CD4-positive, alpha-beta T cell treated with Interleukin-2 at 100 ng/mL for 4 hours (primary cell): ENCODE data around the gene PAXIP1.
"Not testable (repeated sequence)": the region's sequence is repeated elsewhere in the genome, so short reads cannot be mapped to it uniquely, and the experiment has no call there.

Experiments
- DNase-seq: peaks from one replicate; pipeline ENCODE4 v3.0.0-alpha.2; 2020; ENCODE audit warnings: low spot score

The PAXIP1 gene

DNA sequence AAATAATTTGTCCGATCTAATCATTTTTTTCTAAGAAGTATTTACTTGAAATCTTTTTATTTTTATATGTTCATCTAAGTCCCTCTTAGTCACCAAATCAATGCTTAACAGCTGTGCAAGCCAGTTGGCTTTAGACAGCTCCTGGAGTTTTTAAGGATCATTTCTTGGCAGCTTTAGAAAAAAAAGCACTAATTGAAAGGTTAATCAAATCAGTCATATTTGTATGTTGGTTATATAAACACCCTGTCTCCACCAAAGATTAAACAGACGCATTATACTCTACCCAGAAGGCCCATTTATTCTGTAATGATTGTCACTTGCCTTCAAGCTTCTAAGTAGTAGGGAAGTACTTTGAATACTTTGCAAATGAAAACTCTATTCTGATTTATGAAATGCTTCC, 60.2 kb downstream of the PAXIP1 start:
- no peak for DNase-seq

DNA sequence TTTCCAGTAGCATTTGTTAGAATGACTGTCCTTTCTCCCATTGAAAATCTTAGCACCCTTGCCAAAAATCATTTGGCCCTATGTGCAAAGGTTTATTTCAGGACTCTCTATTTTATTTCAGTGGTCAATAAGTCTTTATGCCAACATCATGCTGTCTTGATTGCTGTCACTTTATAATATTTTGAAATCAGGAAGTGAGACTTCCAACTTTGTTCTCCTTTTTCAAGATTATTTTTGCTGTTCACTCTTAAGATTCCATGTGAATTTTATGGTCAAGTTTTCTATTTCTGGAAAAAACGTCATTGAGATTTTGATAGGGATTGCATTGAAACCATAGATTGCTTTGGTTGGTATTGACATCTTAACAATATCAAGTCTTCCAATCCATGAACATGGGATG, 65.1 kb downstream of the PAXIP1 start:
- no peak for DNase-seq

DNA sequence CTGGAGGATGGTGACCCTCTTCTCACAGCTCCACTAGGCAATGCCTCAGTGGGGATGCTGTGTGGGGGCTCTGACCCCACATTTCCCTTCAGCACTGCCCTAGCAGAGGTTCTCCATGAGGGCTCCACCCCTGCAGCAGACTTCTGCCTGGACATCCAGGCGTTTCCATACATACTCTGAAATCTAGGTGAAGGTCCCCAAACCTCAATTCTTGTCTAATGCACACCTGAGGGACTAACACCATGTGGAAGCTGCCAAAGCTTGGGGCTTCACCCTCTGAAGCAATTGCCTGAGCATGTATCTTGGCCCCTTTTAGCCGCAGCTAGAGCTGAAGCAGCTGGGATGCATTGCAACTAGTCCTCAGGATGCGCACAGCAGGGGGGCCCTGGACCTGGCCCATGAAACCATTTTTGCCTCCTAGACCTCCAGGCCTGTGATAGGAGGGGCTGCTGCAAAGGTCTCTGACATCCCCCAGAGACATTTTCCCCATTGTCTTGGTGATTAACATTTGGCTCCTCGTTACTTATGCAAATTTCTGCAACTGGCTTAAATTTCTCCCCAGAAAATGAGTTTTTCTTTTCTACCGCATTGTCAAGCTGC, 68.5 kb downstream of the PAXIP1 start:
- not testable (repeated sequence) for DNase-seq

DNA sequence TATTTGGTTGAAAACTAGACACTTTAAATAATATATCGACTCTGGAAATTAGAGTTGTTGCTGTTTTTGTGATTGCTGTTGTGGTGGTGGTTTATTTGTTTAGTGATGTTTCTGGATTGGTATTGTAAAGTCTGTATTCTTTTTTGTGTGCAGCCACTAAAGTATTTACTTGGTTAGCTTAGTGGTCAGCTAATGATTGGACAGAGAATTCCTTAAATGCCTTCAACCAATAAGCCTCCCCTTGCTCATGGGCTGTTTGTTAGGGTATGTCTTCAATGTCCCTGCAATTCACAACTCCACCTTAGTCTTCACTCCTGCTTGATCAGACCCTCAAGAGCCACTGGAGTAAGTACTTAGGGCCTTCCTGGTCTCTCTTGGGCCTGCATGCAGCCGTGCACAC, 71.0 kb downstream of the PAXIP1 start:
- no peak for DNase-seq

DNA sequence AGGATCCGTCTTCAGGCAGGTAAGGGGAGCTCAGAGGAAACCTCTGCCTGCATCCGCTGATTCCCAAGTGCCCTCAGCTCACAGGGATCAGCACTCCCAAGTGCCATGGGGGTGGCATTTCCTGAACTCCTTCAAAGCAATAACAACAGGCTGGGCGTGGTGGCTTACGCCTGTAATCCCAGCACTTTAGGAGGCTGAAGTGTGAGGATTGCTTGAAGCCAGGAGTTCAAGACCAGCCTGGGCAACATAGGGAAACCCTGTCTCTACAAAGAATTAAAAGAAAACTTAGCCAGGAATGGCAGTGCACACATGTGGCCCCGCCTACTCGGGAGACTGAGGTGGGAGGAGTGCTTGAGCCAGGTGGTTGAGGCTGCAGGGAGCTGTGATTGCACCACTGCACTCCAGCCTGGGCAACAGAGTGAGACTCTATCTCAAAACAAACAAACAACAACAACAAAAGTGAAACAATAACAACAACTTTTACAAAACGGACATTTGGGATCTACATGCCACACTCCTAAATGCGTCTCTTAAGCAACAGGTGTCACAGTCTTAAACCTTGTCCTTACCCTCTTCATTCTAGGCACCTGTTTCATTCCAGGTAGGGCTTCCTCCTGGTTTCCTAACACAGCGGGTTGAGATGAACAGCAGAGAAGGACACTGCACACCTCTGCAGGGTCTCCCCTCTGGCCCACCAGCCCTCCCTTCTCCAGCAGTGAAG, 73.8 kb downstream of the PAXIP1 start:
- DNase-seq: no peak

- peak; percentile 97 for DNase-seq
These were observed 74.6 kb downstream of the PAXIP1 start for GRCh38 chr7:154928136-154929005.

DNA sequence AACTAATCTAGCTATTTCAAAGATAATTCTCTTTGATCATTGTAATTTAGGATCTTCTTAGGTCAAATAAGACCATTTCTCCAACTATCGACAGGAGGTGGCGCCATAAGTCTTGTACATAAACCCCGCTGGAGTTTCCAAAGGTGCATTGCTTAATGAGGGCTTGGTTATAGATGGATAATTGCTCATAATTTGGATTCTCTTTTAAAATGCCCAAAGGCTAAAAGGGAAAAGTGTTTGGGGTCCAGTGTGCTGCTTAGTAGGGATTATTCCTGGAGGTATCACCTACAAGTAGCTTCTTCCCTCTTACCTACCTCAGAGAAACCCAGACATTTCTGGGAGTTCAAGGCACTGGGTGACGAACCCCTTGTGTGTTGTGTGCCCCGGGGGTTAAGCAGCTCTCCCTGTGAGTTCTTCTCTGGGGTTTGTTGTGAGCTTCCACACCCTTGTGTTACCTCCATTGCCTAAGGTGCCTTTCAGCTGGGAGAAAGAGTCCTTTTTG, 75.2 kb downstream of the PAXIP1 start:
- peak; percentile 83 for DNase-seq

DNA sequence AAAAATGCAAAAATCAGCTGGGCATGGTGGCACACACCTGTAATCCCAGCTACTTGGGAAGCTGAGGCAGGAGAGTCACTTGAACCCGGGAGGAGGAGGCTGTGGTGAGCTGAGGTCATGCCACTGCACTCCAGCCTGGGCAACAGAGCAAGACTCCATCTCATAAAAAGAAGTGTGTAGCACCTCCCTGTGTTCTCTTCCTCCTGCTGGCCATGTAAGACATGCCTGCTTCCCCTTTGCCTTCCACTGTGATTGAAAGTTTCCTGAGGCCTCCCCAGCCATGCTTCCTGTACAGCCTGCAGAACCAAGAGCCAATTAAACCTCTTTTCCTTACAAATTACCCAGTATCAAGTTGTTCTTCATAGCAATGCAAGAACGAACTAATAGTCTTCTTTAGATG, 80.5 kb downstream of the PAXIP1 start:
- DNase-seq: not testable (repeated sequence)

DNA sequence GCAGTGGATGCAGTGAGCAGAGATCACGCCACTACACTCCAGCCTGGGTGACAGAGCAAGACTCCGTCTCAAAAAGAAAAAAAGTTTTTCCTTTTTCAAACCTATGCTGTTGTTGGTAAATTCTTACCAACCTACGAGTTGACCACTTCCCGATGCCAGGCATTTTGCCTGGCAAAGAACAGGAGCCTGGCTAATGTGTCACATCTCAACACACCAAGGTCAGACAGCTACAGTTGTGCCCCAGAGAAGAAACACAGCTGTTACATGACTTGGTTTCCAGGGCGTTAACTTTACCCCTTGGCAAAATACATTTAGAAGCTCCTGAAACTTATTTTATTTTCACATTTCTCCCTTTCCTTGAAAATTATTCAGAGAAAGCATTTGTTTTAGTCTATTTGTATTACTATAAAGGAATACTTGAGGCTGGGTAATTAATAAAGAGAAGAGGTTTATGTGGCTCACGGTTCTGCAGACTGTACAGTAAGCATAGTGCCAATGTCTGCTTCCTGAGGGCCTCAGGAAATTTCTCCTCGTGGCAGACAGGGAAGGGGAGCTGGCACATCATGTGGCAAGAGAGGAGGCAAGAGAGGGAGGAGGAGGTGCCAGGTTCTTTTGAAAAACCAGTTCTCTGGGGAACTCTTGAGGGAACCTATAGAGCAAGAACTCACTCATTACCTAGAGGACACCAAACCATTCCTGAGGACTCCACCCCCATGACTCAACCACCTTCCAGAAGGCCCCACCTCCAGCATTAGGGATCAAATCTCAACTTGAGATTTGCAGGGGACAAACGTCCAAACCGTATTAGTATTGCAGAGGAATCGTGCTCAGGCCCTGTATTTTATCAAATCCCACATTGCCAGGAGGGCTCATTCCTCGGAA, 83.3 kb downstream of the PAXIP1 start:
- DNase-seq: no peak

DNA sequence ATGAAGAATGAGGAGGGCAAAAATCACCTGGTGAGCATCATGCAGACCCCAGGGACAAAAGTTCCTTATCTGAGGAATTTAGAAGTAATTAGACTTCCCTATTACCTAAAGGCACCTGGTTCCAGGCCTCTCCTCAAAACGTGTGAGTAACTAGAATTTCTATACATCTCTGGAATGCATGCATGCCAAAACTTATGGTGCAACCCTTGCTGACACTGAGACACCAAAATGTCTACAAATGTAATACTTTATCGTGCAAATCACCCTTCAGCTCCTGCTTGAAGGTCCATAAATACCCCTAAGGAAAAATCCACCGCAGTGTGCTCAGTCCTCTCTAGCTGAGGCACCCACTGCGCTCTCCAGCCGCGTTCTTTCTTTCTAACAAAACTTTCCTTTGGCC, 84.2 kb downstream of the PAXIP1 start:
- no peak for DNase-seq

- no peak for DNase-seq
These were observed 84.7 kb downstream of the PAXIP1 start for GRCh38 chr7:154918266-154918665.

DNA sequence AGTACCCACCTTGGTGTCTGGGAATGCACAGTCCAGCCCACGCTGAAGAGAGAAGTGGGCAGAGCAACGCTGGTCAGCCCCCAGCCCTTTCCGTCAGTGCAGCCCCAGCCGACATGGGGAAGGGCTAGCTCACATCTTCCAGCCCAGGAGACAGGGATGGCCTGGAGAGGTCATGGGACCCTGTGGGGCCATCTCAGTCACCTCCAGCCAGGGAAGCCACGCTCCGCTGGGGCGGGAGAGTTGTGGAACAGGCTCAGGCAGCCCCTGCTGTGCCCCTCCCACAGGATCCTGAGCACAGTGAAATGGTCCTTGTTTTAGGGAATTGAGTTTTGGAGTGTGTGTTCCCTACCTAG, 85.1 kb downstream of the PAXIP1 start:
- no peak for DNase-seq

- no peak for DNase-seq
These were observed 85.8 kb downstream of the PAXIP1 start for GRCh38 chr7:154916856-154917807.

DNA sequence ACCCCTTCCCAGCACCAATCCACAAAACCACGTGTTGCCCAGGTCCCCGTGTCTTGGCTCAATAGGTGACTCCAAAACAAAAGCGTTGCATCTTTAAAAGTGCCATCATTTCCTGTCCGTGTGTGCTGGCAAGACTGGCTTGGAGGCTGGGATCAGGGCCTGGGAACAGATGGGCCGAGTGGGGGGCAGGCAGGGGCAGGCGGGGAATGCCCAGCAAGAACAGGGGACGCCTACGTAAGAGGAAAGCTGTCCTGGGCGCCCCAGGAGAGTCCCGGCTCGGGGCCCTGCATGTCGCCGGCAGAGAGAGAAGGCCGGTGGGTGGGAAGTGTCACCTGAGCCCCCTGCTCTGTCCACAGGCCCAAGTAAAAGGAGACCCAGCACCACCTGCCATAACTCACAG, 86.5 kb downstream of the PAXIP1 start:
- no peak for DNase-seq

GRCh38 chr7:154915600-154915999, 87.3 kb downstream of the PAXIP1 start:
- DNase-seq: no peak

DNA sequence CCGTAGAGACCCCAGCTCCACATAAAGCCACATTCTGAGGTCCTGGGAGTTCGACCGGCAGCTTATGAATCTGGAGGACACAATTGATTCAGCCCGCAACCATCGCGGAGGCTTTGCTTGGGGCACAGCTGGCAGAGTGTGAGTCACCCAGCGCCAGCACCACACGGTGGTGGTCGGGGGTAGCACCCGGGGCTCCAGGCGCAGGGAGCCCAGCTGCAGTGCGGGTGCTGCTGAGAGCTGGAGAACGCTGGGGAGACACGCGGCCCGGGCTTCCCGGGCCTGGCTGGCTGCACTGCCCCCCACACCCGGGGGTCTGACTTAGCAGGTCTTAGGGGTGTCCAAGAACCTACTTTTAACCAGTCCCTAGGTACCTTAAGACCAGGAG, 87.9 kb downstream of the PAXIP1 start:
- DNase-seq: no peak

DNA sequence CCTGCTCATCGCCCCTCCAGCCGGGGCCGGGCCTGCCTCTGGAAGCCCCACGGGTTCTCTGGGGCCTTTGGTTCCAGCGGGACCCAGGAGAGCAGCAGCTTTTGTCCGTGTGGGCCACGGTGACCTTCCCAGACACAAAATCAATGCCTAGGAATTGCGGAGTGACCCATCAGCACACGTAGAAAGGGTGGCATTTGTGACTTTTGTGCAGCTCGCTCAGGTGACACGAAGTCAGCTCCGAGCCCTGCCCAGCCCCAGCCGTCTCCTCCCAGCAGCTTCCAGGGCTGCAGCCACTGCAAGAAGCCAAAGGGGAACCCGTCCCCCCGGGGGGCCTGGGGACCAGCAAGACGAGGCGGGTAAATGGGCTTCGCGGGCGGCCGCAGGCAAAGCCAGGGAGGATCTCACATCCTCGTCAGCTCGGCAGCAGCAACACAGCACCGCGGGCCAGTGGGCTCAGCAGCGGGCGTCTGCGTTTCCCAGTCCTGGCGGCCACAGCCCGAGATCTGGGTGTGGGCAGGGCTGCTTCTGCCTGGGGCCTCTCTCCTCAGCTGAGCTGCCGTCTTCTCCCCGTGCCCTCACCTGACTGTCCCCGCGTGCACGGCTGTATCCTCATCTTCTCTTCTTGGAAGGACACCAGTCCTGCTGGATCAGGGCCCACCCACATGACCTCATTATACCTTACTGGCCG, 88.5 kb downstream of the PAXIP1 start:
- no peak for DNase-seq

GRCh38 chr7:154913638-154914307, 89.2 kb downstream of the PAXIP1 start:
- DNase-seq: peak; percentile 89

- DNase-seq: no peak
These were observed 89.9 kb downstream of the PAXIP1 start for GRCh38 chr7:154912871-154913637.
